ENCODE measurements around the gene ZMIZ1.

GRCh38 chr10:79119306-79119705, 50.5 kb downstream of the ZMIZ1 start:
- TF ChIP-seq EP300 (IDR thresholded peaks at IDR 0.05), result no peak
- TF ChIP-seq POLR2A (IDR thresholded peaks at IDR 0.05), result no peak
